B cell (primary cell): ENCODE data around the gene FHIT.

Experiments
- EZH2 ChIP-seq: IDR thresholded peaks from 2 replicates; pipeline ENCODE4 v1.6.1; 2012; ENCODE audit warnings: borderline replicate concordance, low read depth, mild to moderate bottlenecking, moderate library complexity, low read length; ENCODE audit not compliant: insufficient read depth, poor library complexity, severe bottlenecking
- TF ChIP-seq, protein P1 (sequence below): fragments of 200-600 bp; IDR thresholded peaks from one replicate; pipeline ENCODE4 v1.8.0; 2022; ENCODE audit warnings: antibody characterized with exemption, mild to moderate bottlenecking

- TF ChIP-seq, protein P1, sequence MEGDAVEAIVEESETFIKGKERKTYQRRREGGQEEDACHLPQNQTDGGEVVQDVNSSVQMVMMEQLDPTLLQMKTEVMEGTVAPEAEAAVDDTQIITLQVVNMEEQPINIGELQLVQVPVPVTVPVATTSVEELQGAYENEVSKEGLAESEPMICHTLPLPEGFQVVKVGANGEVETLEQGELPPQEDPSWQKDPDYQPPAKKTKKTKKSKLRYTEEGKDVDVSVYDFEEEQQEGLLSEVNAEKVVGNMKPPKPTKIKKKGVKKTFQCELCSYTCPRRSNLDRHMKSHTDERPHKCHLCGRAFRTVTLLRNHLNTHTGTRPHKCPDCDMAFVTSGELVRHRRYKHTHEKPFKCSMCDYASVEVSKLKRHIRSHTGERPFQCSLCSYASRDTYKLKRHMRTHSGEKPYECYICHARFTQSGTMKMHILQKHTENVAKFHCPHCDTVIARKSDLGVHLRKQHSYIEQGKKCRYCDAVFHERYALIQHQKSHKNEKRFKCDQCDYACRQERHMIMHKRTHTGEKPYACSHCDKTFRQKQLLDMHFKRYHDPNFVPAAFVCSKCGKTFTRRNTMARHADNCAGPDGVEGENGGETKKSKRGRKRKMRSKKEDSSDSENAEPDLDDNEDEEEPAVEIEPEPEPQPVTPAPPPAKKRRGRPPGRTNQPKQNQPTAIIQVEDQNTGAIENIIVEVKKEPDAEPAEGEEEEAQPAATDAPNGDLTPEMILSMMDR, result no peak
- no peak for TF ChIP-seq EZH2
Observed at GRCh38 chr3:60698117-60698516, 553.1 kb downstream of the FHIT start.
